Transverse colon (tissue), 4 donors: ENCODE measurements around the gene LAMA3.

Experiments used
- EP300 ChIP-seq: sonication (generic); formaldehyde crosslinking; IDR thresholded peaks from one replicate; pipeline ENCODE4 v1.6.1; 2017; ENCODE audit warnings: antibody characterized with exemption, low read depth
- POLR2A ChIP-seq: fragments of 450-650 bp; IDR thresholded peaks from one replicate; pipeline ENCODE4 v1.6.1; 2016; ENCODE audit warnings: antibody characterized with exemption, mild to moderate bottlenecking, moderate library complexity
- POLR2AphosphoS5 ChIP-seq, 3 donors: sonication (generic); formaldehyde crosslinking; IDR thresholded peaks; one replicate each; pipeline ENCODE4 v1.6.1; 2016; ENCODE audit warnings: antibody characterized with exemption in 3 of 3
- TF ChIP-seq, protein P1 (sequence below), 5 experiments: fragments of 200-600 bp in 3 of 5; fragments of 450-650 bp in 2 of 5; sonication (generic) in 3 of 5; IDR thresholded peaks; 1 replicate in 2 of 5; 2 replicates in 3 of 5; pipeline ENCODE4 v1.5.1; 2016 to 2017; ENCODE audit warnings: antibody characterized with exemption in 5 of 5, inconsistent platforms in 3 of 5, mild to moderate bottlenecking in 2 of 5, moderate library complexity in 1 of 5

- TF ChIP-seq, protein P1, sequence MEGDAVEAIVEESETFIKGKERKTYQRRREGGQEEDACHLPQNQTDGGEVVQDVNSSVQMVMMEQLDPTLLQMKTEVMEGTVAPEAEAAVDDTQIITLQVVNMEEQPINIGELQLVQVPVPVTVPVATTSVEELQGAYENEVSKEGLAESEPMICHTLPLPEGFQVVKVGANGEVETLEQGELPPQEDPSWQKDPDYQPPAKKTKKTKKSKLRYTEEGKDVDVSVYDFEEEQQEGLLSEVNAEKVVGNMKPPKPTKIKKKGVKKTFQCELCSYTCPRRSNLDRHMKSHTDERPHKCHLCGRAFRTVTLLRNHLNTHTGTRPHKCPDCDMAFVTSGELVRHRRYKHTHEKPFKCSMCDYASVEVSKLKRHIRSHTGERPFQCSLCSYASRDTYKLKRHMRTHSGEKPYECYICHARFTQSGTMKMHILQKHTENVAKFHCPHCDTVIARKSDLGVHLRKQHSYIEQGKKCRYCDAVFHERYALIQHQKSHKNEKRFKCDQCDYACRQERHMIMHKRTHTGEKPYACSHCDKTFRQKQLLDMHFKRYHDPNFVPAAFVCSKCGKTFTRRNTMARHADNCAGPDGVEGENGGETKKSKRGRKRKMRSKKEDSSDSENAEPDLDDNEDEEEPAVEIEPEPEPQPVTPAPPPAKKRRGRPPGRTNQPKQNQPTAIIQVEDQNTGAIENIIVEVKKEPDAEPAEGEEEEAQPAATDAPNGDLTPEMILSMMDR (IDR thresholded peaks at IDR 0.05): no peak
- TF ChIP-seq POLR2AphosphoS5 (IDR thresholded peaks at IDR 0.05) (no peak), EP300 (no peak), POLR2A (no peak)
These were observed 30.5 kb downstream of the LAMA3 start for GRCh38 chr18:23719634-23720201.
